Rectal smooth muscle tissue (tissue), 1 donor: ENCODE data around the gene DSCAM.
"Not testable (repeated sequence)": the region's sequence is repeated elsewhere in the genome, so short reads cannot be mapped to it uniquely, and the experiment has no call there.

ENCODE experiments used
- H3K27ac ChIP-seq: one replicate; pipeline ENCODE4 v1.7.0; 2013; ENCODE audit warnings: low read depth, low read length, inconsistent platforms
- H3K27me3 ChIP-seq: one replicate; pipeline ENCODE4 v1.7.0; 2013; ENCODE audit warnings: low read length; ENCODE audit not compliant: control insufficient read depth, insufficient read depth
- H3K36me3 ChIP-seq: one replicate; pipeline ENCODE4 v1.7.0; 2013; ENCODE audit warnings: low read length; ENCODE audit not compliant: control insufficient read depth, insufficient read depth
- H3K4me1 ChIP-seq: one replicate; pipeline ENCODE4 v1.7.0; 2013; ENCODE audit warnings: low read length; ENCODE audit not compliant: control insufficient read depth, insufficient read depth
- H3K4me3 ChIP-seq: one replicate; pipeline ENCODE4 v1.7.0; 2013; ENCODE audit warnings: low read length
- H3K9ac ChIP-seq: one replicate; pipeline ENCODE4 v1.7.0; 2013; ENCODE audit warnings: low read length

DSCAM gene

GRCh38 chr21:40340357-40340756, 506.6 kb downstream of the DSCAM start:
- Histone ChIP-seq H3K27ac (no peak overlapping the region), H3K36me3 (no peaks in the 10 kb centered on the region), H3K27me3 (no peaks in the 10 kb centered on the region), H3K4me1 (no peaks in the 10 kb centered on the region), H3K9ac (no peak overlapping the region), H3K4me3 (no peak overlapping the region)

DNA sequence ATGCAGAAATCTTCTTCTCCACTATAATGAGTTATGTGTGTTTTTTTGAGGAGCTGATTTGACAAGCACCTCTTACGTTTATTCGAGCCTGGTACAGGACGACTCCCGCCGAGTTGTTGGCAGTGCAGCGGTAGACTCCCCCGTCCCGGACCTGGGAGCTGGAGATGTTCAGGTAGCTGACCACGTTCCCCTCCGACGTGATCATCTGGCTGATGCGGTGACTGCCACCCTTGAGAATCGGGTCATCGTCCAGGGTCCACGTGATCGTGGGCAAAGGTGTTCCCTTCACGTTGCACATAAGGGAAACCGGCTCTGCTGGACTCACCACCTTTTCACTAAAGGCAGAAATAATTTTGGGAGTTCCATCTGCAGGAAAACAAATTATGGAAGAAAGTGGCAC, 507.9 kb downstream of the DSCAM start:
- no peak overlapping the region for H3K9ac ChIP-seq
- H3K27ac ChIP-seq: no peak overlapping the region
- H3K4me3 ChIP-seq: no peak overlapping the region
- H3K27me3 ChIP-seq: no peaks in the 10 kb centered on the region
- no peaks in the 10 kb centered on the region for H3K4me1 ChIP-seq
- H3K36me3 ChIP-seq: no peaks in the 10 kb centered on the region

DNA sequence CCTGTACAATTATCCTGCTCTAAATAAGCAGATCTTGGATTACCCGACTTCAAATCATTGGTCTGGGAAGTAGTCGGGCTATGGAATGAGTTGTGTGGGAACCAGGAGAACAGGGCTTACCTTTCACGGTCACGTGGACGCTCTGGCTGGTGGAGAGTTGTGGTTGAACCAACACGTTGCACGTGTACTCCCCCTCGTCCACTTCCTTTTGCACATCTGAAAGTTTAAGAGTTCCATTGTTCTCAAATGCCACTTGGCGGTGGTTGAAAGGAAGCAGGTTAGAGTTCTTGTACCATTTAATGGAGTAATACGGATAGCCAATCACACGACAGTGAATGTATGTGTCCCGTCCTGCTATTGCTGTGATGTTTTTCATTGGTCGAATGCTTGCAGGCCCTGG, 509.0 kb downstream of the DSCAM start:
- Histone ChIP-seq H3K4me3 (no peak overlapping the region), H3K36me3 (no peaks in the 10 kb centered on the region), H3K27me3 (no peaks in the 10 kb centered on the region), H3K4me1 (no peaks in the 10 kb centered on the region), H3K9ac (no peak overlapping the region), H3K27ac (no peak overlapping the region)

- Histone ChIP-seq H3K27me3 (no peaks in the 10 kb centered on the region), H3K9ac (no peak overlapping the region), H3K27ac (no peak overlapping the region), H3K4me1 (no peaks in the 10 kb centered on the region), H3K36me3 (no peaks in the 10 kb centered on the region), H3K4me3 (no peak overlapping the region)
These were observed 511.3 kb downstream of the DSCAM start for GRCh38 chr21:40335704-40336103.

- no peak overlapping the region for H3K4me3 ChIP-seq
- H3K27ac ChIP-seq: no peak overlapping the region
- no peaks in the 10 kb centered on the region for H3K36me3 ChIP-seq
- no peaks in the 10 kb centered on the region for H3K27me3 ChIP-seq
- no peaks in the 10 kb centered on the region for H3K4me1 ChIP-seq
- no peak overlapping the region for H3K9ac ChIP-seq
These were observed 512.8 kb downstream of the DSCAM start for GRCh38 chr21:40334159-40334558.

DNA sequence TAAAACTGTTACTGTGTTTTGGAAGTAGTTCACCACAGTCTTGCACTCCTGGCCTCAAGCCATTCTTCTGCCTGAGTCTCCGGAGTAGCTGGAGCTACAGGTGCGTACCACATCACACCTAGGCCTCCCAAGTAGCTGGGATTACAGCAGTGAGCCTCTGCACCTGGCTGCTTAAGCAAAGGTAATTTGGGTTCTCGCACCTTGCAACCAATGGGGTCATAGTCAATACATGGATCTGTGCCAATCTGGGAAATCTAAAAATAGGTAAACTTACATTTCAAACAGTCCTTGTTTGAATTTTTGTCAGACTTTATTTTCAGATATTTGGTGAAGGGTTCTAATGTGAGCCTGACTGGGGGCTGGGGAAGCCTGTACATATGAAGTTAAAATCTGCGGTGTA, 513.2 kb downstream of the DSCAM start:
- H3K36me3 ChIP-seq: no peaks in the 10 kb centered on the region
- no peaks in the 10 kb centered on the region for H3K4me1 ChIP-seq
- no peak overlapping the region for H3K4me3 ChIP-seq
- no peaks in the 10 kb centered on the region for H3K27me3 ChIP-seq
- no peak overlapping the region for H3K27ac ChIP-seq
- H3K9ac ChIP-seq: no peak overlapping the region

GRCh38 chr21:40331804-40332203, 515.2 kb downstream of the DSCAM start:
- Histone ChIP-seq H3K27ac (no peak overlapping the region), H3K36me3 (no peaks in the 10 kb centered on the region), H3K4me3 (no peak overlapping the region), H3K9ac (no peak overlapping the region), H3K27me3 (no peaks in the 10 kb centered on the region), H3K4me1 (no peaks in the 10 kb centered on the region)

DNA sequence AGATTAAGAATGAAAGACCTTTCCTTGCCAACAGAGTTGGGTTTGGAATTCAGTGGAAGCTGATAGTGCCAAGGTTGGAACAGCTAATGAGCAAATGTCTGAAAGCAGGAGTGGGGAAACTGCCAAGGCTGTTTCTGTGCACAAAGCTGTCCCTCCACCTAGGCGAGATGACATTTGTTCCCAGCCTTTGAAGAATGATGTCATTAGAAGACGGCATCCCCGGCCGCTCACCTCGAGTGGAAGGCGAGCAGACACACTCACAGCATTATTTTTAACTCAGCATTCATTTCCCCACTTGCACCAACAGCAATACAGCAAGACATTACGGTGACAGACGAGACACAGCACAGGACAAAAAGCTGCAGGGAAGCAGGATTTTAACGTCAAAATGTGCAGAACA, 515.8 kb downstream of the DSCAM start:
- H3K27ac ChIP-seq: no peak overlapping the region
- no peak overlapping the region for H3K4me3 ChIP-seq
- no peaks in the 10 kb centered on the region for H3K27me3 ChIP-seq
- H3K9ac ChIP-seq: no peak overlapping the region
- H3K4me1 ChIP-seq: no peaks in the 10 kb centered on the region
- no peaks in the 10 kb centered on the region for H3K36me3 ChIP-seq

GRCh38 chr21:40324389-40324788, 522.6 kb downstream of the DSCAM start:
- no peak overlapping the region for H3K9ac ChIP-seq
- H3K27ac ChIP-seq: no peak overlapping the region
- no peak overlapping the region for H3K4me3 ChIP-seq
- H3K36me3 ChIP-seq: no peaks in the 10 kb centered on the region
- no peaks in the 10 kb centered on the region for H3K27me3 ChIP-seq
- no peaks in the 10 kb centered on the region for H3K4me1 ChIP-seq

DNA sequence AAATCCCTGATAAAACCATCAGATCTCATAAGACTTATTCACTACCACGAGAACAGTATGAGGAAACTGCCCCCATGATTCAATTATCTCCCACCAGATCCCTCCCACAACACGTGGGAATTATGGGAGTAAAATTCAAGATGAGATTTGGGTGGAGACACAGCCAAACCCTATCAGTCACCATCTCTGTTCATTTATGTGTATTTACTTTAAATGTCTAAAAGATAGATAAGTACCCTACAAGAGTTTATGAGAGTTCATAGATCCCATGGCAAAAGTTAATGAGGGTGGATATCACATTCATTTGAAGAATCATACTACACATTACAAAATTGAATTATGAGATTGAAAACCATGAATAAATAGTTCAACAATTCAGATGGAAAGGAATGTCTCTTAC, 526.2 kb downstream of the DSCAM start:
- not testable (repeated sequence) for H3K4me1 ChIP-seq, H3K4me3 ChIP-seq, H3K36me3 ChIP-seq, H3K27ac ChIP-seq, H3K27me3 ChIP-seq, H3K9ac ChIP-seq

- Histone ChIP-seq H3K4me3 (no peak overlapping the region), H3K27me3 (no peaks in the 10 kb centered on the region)
These were observed 528.6 kb downstream of the DSCAM start for GRCh38 chr21:40318371-40318770.

DNA sequence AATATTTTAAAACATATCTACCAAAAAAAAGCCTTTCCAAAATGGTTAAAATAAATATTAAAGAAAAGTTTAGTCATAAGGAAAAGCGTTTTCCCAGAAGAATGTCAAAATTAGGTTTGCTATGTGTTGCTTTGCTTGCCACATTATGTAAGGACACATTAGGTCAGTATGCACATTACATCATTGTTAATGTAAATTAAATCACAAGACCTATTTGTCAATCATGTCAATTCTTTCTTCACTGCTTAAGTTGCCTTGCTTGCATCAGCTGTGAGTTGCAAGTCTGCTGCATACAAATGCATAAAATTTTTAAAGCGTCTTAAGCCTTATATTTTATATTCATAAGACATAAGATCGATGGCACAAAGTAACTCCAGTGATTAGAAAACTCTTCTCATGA, 530.9 kb downstream of the DSCAM start:
- Histone ChIP-seq H3K36me3 (no peaks in the 10 kb centered on the region), H3K27ac (no peak overlapping the region), H3K4me1 (no peaks in the 10 kb centered on the region), H3K27me3 (no peaks in the 10 kb centered on the region), H3K9ac (no peak overlapping the region), H3K4me3 (no peak overlapping the region)

More at GRCh38 chr21:40318371-40318770, 528.6 kb downstream of the DSCAM start:
- no peaks in the 10 kb centered on the region for H3K4me1 ChIP-seq
- H3K27ac ChIP-seq: no peak overlapping the region
- no peaks in the 10 kb centered on the region for H3K36me3 ChIP-seq
- no peak overlapping the region for H3K9ac ChIP-seq

DNA sequence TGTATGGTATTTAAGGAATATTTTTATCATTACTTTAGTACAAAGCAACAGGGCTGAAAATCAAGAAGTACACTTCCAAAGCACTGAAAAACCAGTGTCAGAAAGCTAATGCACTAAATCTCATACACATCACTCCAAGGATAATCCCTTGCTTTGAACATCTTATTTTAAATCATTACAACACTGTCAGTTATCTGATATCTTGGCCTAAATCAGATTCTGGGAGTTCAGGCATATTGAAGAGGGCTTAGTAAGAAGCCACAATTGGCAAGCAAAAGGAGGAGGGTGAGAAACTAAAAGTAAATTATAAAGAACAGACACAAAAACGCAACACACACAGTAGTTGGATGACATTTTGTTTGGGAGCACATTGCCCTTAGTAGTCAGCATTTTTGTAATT, 531.3 kb downstream of the DSCAM start:
- H3K4me1 ChIP-seq: no peaks in the 10 kb centered on the region
- no peak overlapping the region for H3K9ac ChIP-seq

GRCh38 chr21:40313260-40313659, 533.7 kb downstream of the DSCAM start:
- Histone ChIP-seq H3K4me3 (no peak overlapping the region), H3K27me3 (no peaks in the 10 kb centered on the region), H3K9ac (no peak overlapping the region), H3K36me3 (no peaks in the 10 kb centered on the region), H3K27ac (no peak overlapping the region), H3K4me1 (no peaks in the 10 kb centered on the region)

More for the DNA sequence above, 531.3 kb downstream of the DSCAM start:
- H3K4me3 ChIP-seq: no peak overlapping the region
- H3K27ac ChIP-seq: no peak overlapping the region
- H3K27me3 ChIP-seq: no peaks in the 10 kb centered on the region
- no peaks in the 10 kb centered on the region for H3K36me3 ChIP-seq
